ENCODE measurements around the gene CTNND2. TPM values are rescaled to one million over a fixed set of nuclear protein-coding genes. Genes with fewer than 3 reads are reported as not detected.
"Not testable (repeated sequence)": the region's sequence is repeated elsewhere in the genome, so short reads cannot be mapped to it uniquely, and the experiment has no call there.

CTNND2 gene
- total and polyA plus RNA-seq, 5 experiments from 2014 or later, result not detected

- Mint-ChIP-seq H3K4me1 (no peaks in the 10 kb centered on the region), H3K9me3 (no peaks in the 10 kb centered on the region), H3K27me3 (peaks cover 0 to 16% (median 5%) of the 10 kb centered on the region in 5 donors), H3K4me3 (no peak overlapping the region), H3K27ac (no peak overlapping the region), H3K36me3 (no peaks in the 10 kb centered on the region)
- ATAC-seq (no peak), DNase-seq (no peak)
- POLR2A ChIA-PET, result no interaction called here
Measured at GRCh38 chr5:11076945-11077613, 827.2 kb downstream of the CTNND2 start.

DNA sequence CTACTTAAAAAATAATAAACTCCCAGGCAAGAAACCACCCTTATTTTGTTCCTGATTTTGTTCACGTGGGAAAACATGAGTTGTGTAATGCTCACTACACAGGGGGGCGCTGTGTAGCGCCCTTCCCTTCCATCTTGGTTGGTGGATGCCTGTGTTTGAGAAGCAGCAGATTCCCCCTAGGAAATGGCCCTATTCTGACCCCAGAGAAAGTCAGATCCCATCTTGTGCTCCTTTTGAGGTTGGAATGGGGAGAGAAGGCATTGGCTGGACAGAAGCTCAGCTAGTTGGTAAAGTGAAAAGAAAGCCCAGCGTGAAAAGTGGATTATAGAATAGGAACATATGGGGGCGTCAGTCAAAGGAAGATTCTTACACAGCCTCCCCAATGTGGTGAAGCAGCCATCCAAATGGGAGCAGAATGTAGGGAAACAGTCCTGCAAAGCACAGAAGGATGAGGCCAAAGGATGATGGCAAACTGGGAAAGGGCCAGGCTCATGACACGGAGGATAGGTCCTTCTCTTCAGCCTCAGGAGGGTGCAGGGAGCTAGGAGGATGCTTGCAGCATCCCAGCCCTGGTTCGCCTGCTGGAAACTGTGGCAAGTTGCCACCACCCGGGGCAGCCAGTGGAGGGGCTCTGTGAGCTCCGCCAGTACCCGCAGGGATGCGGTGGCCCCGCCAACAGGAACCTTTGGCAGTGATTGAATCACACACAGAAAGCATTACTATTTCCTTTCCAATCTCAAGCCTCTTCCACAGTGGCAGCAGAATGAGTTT, 829.0 kb downstream of the CTNND2 start:
- ATAC-seq (no peak), DNase-seq (no peak)
- Mint-ChIP-seq H3K4me1 (no peaks in the 10 kb centered on the region), H3K27me3 (peaks cover 0 to 16% (median 5%) of the 10 kb centered on the region in 5 donors), H3K9me3 (peaks cover 0 to 7% (median 5%) of the 10 kb centered on the region in 9 donors), H3K4me3 (no peak overlapping the region), H3K36me3 (no peaks in the 10 kb centered on the region), H3K27ac (no peak overlapping the region)
- POLR2A ChIA-PET, result no interaction called here

GRCh38 chr5:11072568-11072967, 831.7 kb downstream of the CTNND2 start:
- peaks cover 0 to 12% (median 5%) of the 10 kb centered on the region in 5 donors for H3K27me3 Mint-ChIP-seq
- H3K4me1 Mint-ChIP-seq, result no peaks in the 10 kb centered on the region
- no peak for ATAC-seq
- H3K27ac Mint-ChIP-seq, result no peak overlapping the region
- POLR2A ChIA-PET, result no interaction called here
- H3K36me3 Mint-ChIP-seq, result peaks cover 0 to 8% (median 0%) of the 10 kb centered on the region in 3 donors
- no peak overlapping the region for H3K4me3 Mint-ChIP-seq
- no peak for DNase-seq
- peaks cover 8 to 27% (median 15%) of the 10 kb centered on the region in 9 donors for H3K9me3 Mint-ChIP-seq

DNA sequence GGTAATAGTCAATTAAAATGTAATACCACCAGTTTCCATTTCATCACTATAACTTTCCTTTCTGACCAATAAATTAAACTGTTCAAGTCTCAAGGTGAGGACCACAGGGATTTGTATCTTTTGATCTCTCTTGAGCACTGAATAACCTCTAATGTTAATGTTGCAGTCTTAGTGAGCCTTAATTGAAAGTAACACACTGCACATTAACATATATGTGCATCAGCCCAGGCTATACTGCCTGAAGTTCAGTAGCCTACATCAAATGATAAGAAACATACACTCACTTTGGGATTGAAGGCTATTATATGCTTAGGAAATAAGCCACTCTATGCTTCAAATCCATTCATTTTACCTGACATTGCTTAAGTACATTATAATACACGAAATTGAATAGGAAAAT, 832.2 kb downstream of the CTNND2 start:
- H3K4me3 Mint-ChIP-seq, result no peak overlapping the region
- POLR2A ChIA-PET, result no interaction called here
- H3K9me3 Mint-ChIP-seq, result peaks cover 8 to 27% (median 15%) of the 10 kb centered on the region in 9 donors
- ATAC-seq (no peak), DNase-seq (no peak)
- H3K4me1 Mint-ChIP-seq, result no peaks in the 10 kb centered on the region
- peaks cover 0 to 8% (median 5%) of the 10 kb centered on the region in 5 donors for H3K27me3 Mint-ChIP-seq
- peaks cover 0 to 8% (median 0%) of the 10 kb centered on the region in 3 donors for H3K36me3 Mint-ChIP-seq
- H3K27ac Mint-ChIP-seq, result no peak overlapping the region

- H3K9me3 Mint-ChIP-seq, result peaks cover 8 to 27% (median 15%) of the 10 kb centered on the region in 9 donors
- peaks cover 0 to 8% (median 0%) of the 10 kb centered on the region in 3 donors for H3K36me3 Mint-ChIP-seq
- DNase-seq (no peak), ATAC-seq (no peak)
- H3K27me3 Mint-ChIP-seq, result peaks cover 0 to 12% (median 1%) of the 10 kb centered on the region in 5 donors
- H3K27ac Mint-ChIP-seq, result no peak overlapping the region
- POLR2A ChIA-PET, result no interaction called here
- no peaks in the 10 kb centered on the region for H3K4me1 Mint-ChIP-seq
- no peak overlapping the region for H3K4me3 Mint-ChIP-seq
Measured at GRCh38 chr5:11069041-11069440, 835.2 kb downstream of the CTNND2 start.

GRCh38 chr5:11065723-11066122, 838.5 kb downstream of the CTNND2 start:
- DNase-seq, H3K27ac Mint-ChIP-seq, POLR2A ChIA-PET, H3K4me3 Mint-ChIP-seq, H3K36me3 Mint-ChIP-seq, H3K4me1 Mint-ChIP-seq, ATAC-seq: not testable (repeated sequence)
- Mint-ChIP-seq H3K27me3 (peaks cover 0 to 20% (median 6%) of the 10 kb centered on the region in 5 donors), H3K9me3 (peaks cover 8 to 25% (median 15%) of the 10 kb centered on the region in 9 donors)

GRCh38 chr5:11064763-11065450, 839.3 kb downstream of the CTNND2 start:
- Mint-ChIP-seq H3K36me3 (peaks cover 0 to 8% (median 0%) of the 10 kb centered on the region in 3 donors), H3K9me3 (peaks cover 6 to 16% (median 8%) of the 10 kb centered on the region in 9 donors), H3K27ac (no peak overlapping the region), H3K27me3 (peaks cover 0 to 20% (median 6%) of the 10 kb centered on the region in 5 donors), H3K4me1 (no peaks in the 10 kb centered on the region), H3K4me3 (no peak overlapping the region)
- ATAC-seq (no peak), DNase-seq (no peak)
- POLR2A ChIA-PET, result no interaction called here

DNA sequence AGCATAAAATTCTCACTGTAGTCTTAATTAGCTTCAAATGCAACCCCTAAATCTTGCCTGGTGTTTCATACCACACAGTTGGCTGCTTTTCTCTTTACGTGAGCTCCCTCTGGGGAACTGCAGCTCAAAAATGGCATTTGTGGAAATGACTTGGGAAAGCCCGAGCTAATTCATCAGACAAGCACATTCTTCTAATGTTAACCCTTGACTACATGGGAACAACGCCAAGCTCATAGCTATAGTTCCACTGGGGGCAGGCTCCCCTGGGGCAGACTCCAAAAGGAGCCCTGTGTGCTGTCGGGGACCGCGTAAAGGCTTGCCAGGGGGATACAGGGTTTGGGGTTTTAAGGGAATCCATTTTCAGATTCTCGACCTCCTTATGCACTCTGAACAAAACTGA, 841.8 kb downstream of the CTNND2 start:
- peaks cover 0 to 4% (median 0%) of the 10 kb centered on the region in 3 donors for H3K36me3 Mint-ChIP-seq

DNA sequence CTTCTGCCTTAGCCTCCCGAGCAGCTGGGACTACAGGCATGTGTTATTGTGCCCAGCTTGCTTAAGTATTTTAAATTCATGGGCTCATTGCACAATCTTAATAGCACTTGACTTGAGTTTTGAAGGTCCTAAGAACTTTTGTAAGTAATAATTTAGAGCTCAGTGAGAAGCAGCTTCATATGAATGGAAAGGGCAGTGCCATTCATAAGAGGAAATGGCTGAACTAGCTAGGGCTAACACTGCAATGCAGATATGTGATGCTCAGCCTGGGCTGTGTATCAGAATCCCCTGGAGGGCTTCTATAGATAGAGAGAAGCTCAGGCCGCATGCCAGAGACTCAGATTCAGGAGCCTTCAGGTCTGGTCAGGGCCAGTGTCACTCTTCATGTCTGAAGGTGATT, 847.7 kb downstream of the CTNND2 start:
- H3K4me3 Mint-ChIP-seq, result no peak overlapping the region
- peaks cover 0 to 4% (median 0%) of the 10 kb centered on the region in 3 donors for H3K36me3 Mint-ChIP-seq
- peaks cover 0 to 11% (median 5%) of the 10 kb centered on the region in 9 donors for H3K9me3 Mint-ChIP-seq
- ATAC-seq (no peak), DNase-seq (no peak)
- H3K27ac Mint-ChIP-seq, result no peak overlapping the region
- H3K27me3 Mint-ChIP-seq, result peaks cover 4 to 19% (median 8%) of the 10 kb centered on the region in 5 donors
- no peaks in the 10 kb centered on the region for H3K4me1 Mint-ChIP-seq
- POLR2A ChIA-PET, result no interaction called here

More for the DNA sequence above, 841.8 kb downstream of the CTNND2 start:
- POLR2A ChIA-PET, result no interaction called here
- H3K27me3 Mint-ChIP-seq, result peaks cover 2 to 17% (median 5%) of the 10 kb centered on the region in 5 donors
- H3K4me1 Mint-ChIP-seq, result no peaks in the 10 kb centered on the region
- H3K9me3 Mint-ChIP-seq, result peaks cover 0 to 8% (median 5%) of the 10 kb centered on the region in 9 donors
- H3K4me3 Mint-ChIP-seq, result no peak overlapping the region
- no peak for ATAC-seq
- no peak for DNase-seq
- no peak overlapping the region for H3K27ac Mint-ChIP-seq

DNA sequence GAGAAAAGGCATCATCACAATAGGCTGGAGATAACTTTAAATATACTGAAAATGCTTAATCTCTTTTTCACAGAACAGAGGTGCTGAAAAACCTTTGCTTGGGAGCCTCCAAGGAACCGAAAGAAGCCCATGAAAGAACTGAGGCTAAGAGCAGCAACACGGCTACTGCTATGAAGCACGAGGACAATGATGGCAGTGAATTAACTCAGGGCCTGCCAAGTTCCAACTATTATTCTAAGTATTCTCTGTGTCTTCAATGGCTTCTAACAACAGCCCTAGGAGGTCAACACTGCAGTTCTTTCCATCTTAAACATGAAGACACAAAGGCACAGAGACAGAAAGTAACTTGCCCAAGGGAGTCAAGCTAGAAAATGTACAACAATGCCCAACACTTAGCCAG, 850.2 kb downstream of the CTNND2 start:
- ATAC-seq (no peak), DNase-seq (no peak)
- peaks cover 2 to 13% (median 7%) of the 10 kb centered on the region in 5 donors for H3K27me3 Mint-ChIP-seq

DNA sequence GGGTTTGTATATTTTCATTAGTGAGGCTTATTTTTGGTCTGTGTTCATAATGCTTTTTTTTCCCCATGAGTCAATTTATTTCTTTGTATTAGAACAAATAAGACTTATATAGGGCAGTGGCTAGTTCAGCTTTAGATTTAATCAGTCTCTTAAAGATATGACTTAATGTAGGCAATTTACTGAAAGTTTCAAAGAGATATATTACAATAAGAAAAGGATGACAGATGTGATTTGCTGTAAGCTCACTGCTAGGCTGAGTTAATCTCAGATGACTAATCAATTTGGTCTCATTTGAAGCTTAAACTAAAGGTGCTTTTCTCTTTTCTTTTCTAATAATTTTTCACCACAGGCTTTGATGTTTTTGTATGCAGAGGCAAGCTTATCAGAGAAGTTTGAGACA, 851.4 kb downstream of the CTNND2 start:
- peaks cover 2 to 12% (median 7%) of the 10 kb centered on the region in 5 donors for H3K27me3 Mint-ChIP-seq
- H3K9me3 Mint-ChIP-seq, result peaks cover 0 to 10% (median 2%) of the 10 kb centered on the region in 9 donors
- H3K27ac Mint-ChIP-seq, result no peak overlapping the region
- DNase-seq (no peak), ATAC-seq (no peak)
- no peaks in the 10 kb centered on the region for H3K36me3 Mint-ChIP-seq
- H3K4me3 Mint-ChIP-seq, result no peak overlapping the region
- POLR2A ChIA-PET, result no interaction called here
- no peaks in the 10 kb centered on the region for H3K4me1 Mint-ChIP-seq

More for the DNA sequence above, 850.2 kb downstream of the CTNND2 start:
- Mint-ChIP-seq H3K4me1 (no peaks in the 10 kb centered on the region), H3K4me3 (no peak overlapping the region), H3K9me3 (peaks cover 0 to 11% (median 2%) of the 10 kb centered on the region in 9 donors), H3K27ac (no peak overlapping the region), H3K36me3 (no peaks in the 10 kb centered on the region)
- POLR2A ChIA-PET, result no interaction called here

DNA sequence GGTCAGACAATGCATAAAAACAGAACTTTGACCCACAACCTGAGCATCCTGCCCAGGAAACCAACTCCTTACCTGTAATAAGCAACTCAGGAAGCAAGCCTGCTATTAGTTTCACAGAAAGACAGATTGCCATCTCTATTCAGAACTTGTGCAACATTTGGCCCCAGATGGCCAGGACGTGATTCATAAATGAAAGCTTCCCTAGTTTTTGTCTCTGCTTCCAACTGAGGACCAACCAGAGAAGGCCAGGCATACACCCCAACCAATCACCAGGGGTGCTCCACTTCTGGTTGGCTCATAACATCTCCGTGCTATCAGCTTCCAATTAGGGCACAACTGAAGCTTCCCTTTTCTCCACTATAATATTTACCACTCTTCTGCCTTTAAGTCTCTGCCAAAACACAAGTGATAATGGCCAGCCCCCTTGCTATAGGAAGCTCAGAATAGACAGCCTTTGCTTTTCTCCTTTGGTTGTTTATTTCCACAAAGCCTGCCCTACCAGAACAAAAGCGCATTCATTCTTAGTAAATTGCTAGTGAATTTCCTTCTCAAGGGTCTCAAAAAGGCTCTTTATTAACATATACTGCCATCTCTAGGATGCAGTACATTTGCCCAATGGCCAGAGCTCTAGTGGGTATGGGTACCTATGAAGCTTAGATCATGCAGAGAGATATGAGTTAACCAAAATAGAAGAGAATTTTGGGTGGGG, 853.5 kb downstream of the CTNND2 start:
- H3K36me3 Mint-ChIP-seq, result no peaks in the 10 kb centered on the region
- ATAC-seq, result no peak
- DNase-seq, result no peak
- POLR2A ChIA-PET, result no interaction called here
- H3K4me1 Mint-ChIP-seq, result no peaks in the 10 kb centered on the region
- no peak overlapping the region for H3K27ac Mint-ChIP-seq
- H3K27me3 Mint-ChIP-seq, result peaks cover 2 to 12% (median 4%) of the 10 kb centered on the region in 5 donors
- no peak overlapping the region for H3K4me3 Mint-ChIP-seq
- no peaks in the 10 kb centered on the region for H3K9me3 Mint-ChIP-seq
